HG02623 (cell line): ENCODE measurements around the gene PTCHD4.

Experiments used
- ATAC-seq: cut with Tn5 transposase; IDR thresholded peaks from one replicate; pipeline ENCODE4 v1.9.1; 2021; ENCODE audit warnings: moderate library complexity; ENCODE audit not compliant: unreplicated experiment

PTCHD4 gene

GRCh38 chr6:48061265-48061990 lies 49.6 kb downstream of the PTCHD4 start:
- ATAC-seq = no peak
